Epidermal melanocyte (primary cell): ENCODE measurements around the gene NKRF.

ENCODE experiments used
- DNase-seq: peaks from one replicate; pipeline ENCODE4 v3.0.0; 2011; ENCODE audit warnings: low spot score; ENCODE audit not compliant: insufficient read length

The NKRF gene

GRCh38 chrX:119614776-119615175 is 8.6 kb upstream of the NKRF start:
- no peak for DNase-seq

GRCh38 chrX:119607018-119607389 is 780 bp upstream of the NKRF start:
- DNase-seq, result no peak

GRCh38 chrX:119605464-119606279 is 552 bp downstream of the NKRF start:
- no peak for DNase-seq

- DNase-seq, result no peak
Measured at GRCh38 chrX:119604766-119605463, 1.3 kb downstream of the NKRF start.

- DNase-seq, result no peak
Measured at GRCh38 chrX:119602701-119603255, 3.4 kb downstream of the NKRF start.

GRCh38 chrX:119589810-119590209 is 16.4 kb downstream of the NKRF start:
- no peak for DNase-seq

GRCh38 chrX:119583431-119584059 is 22.7 kb downstream of the NKRF start:
- no peak for DNase-seq

GRCh38 chrX:119579414-119579813 is 26.8 kb downstream of the NKRF start:
- DNase-seq, result no peak

GRCh38 chrX:119574394-119575266 is 31.6 kb downstream of the NKRF start, which contains the start of gene UBE2A:
TSS of gene UBE2A (plus strand) at chrX:119574563. CDS start at chrX:119574712, 149 bp downstream.
- DNase-seq, result peak; percentile 74

GRCh38 chrX:119573840-119574393 is 32.3 kb downstream of the NKRF start:
- peak; percentile 41 for DNase-seq

- DNase-seq, result no peak
Measured at GRCh38 chrX:119573222-119573621, 33.0 kb downstream of the NKRF start.

GRCh38 chrX:119570351-119570835 is 35.8 kb downstream of the NKRF start:
- DNase-seq, result no peak

GRCh38 chrX:119565107-119565663 is 41.0 kb downstream of the NKRF start, which contains the start of gene STEEP1:
TSS of gene STEEP1 (minus strand) at chrX:119565409. CDS start at chrX:119565355, 54 bp downstream.
- DNase-seq, result peak; percentile 88

GRCh38 chrX:119552508-119552907 is 53.7 kb downstream of the NKRF start:
- DNase-seq, result no peak

GRCh38 chrX:119549327-119550016 is 56.8 kb downstream of the NKRF start:
- no peak for DNase-seq

GRCh38 chrX:119541188-119541587 is 65.0 kb downstream of the NKRF start:
- no peak for DNase-seq

- no peak for DNase-seq
Measured at GRCh38 chrX:119539872-119540271, 66.4 kb downstream of the NKRF start.
